Ovary (tissue), 9 donors: ENCODE data around the gene SCN1A. TPM values are rescaled to one million over a fixed set of nuclear protein-coding genes. Genes with fewer than 3 reads are reported as not detected.

Experiments used
- DNase-seq, 5 donors: peaks; one replicate each; pipeline ENCODE4 v3.0.0-alpha.2; 2019 to 2020
- H3K27ac ChIP-seq, 2 donors: fragments of 200-600 bp; one replicate each; pipeline versions ENCODE4 v1.5.1 to v1.8.0; 2019 to 2022
- H3K27me3 ChIP-seq: fragments of 200-600 bp; one replicate; pipeline ENCODE4 v1.8.0; 2022
- H3K36me3 ChIP-seq: fragments of 200-600 bp; sonication (generic); one replicate; pipeline ENCODE4 v1.5.1; 2019
- H3K4me1 ChIP-seq: one replicate; pipeline ENCODE4 v1.8.1; 2013; ENCODE audit warnings: mild to moderate bottlenecking, moderate library complexity; ENCODE audit not compliant: insufficient read depth
- H3K4me3 ChIP-seq: fragments of 200-600 bp; sonication (generic); one replicate; pipeline ENCODE4 v1.5.1; 2017
- H3K9me3 ChIP-seq, 2 donors: fragments of 200-600 bp in 1 of 2; sonication (generic) in 1 of 2; one replicate each; pipeline versions ENCODE4 v1.5.1 to v1.8.1; 2013 to 2019; ENCODE audit warnings: mild to moderate bottlenecking in 1 of 2, moderate library complexity in 1 of 2
- CTCF ChIP-seq, 3 donors: fragments of 450-650 bp in 2 of 3; fragments of 200-600 bp in 1 of 3; IDR thresholded peaks; one replicate each; pipeline versions ENCODE4 v1.5.1 to v1.8.0; 2016 to 2022; ENCODE audit warnings: antibody characterized with exemption in 3 of 3, mild to moderate bottlenecking in 1 of 3
- EP300 ChIP-seq: sonication (generic); formaldehyde crosslinking; IDR thresholded peaks from one replicate; pipeline ENCODE4 v1.6.1; 2017; ENCODE audit warnings: antibody characterized with exemption
- POLR2A ChIP-seq: fragments of 450-650 bp; IDR thresholded peaks from one replicate; pipeline ENCODE4 v1.6.1; 2017; ENCODE audit warnings: antibody characterized with exemption, mild to moderate bottlenecking, moderate library complexity
- WGBS, 3 donors: extraction: QIAGEN DNeasy Blood & Tissue Kit in 1 of 3; methylation state at CpG; one replicate each; pipeline versions ENCODE4 v1.1.5 to v1.1.7; 2013 to 2017; 5-methylcytosine and 5-hydroxymethylcytosine counted together
- intact Hi-C, 4 donors: fragments of 100-400 bp; cut with DNase I; formaldehyde crosslinking; loops; one replicate each; pipeline versions ENCODE4 v1.11.0 to v1.15.1; 2022 to 2023
- polyA plus RNA-seq, 2 donors: library from polyadenylated mRNA; stranded (reverse); fragments of 200-250 nt in 1 of 2; fragments of 350-450 nt in 1 of 2; fragmentation: Illumina TruSeq in 1 of 2; extraction: RNeasy Lipid Tissue Mini Kit (QIAGEN cat#74804) in 1 of 2; gene quantifications; one replicate each; pipeline ENCODE4 v1.2.3, GENCODE V29; 2013 to 2014
- total RNA-seq, 7 donors: library from RNA; depleted of rRNA in 2 of 7; stranded (reverse); fragments of >200 nt in 2 of 7; fragmentation: NEBNext Ultra II Directional in 3 of 7; extraction: Animal tissue kit (Norgen Biotek cat#: 25700) in 3 of 7; gene quantifications; one replicate each; pipeline versions ENCODE4 v1.1.0 to v1.2.4, GENCODE V29; 2016 to 2023
- donor health status: DM: no; HTN: no; CAD: no; lungs with moderate emphysema.
- donor health status: DM: no; HTN: no; CAD: no.
- donor health status: Bipolar disorder and iron deficiency.
- donor health status: DM: yes; HTN: yes; CAD: no.
- donor health status: DM: no; HTN: no; CAD: no.
- donor health status: DM: yes; HTN: yes; CAD: no.

SCN1A gene
- total and polyA plus RNA-seq, 9 donors, result under 0.01 to 5.6 (median 0.34) TPM; not detected in 5

GRCh38 chr2:166057370-166058164 lies 70.3 kb downstream of the SCN1A start:
- H3K27me3 ChIP-seq, result no peaks in the 10 kb centered on the region
- 11 to 14% (median 11%) methylated on average over 4 of the region's 4 CpGs for WGBS, 3 donors
- no peaks in the 10 kb centered on the region for H3K9me3 ChIP-seq
- TF ChIP-seq POLR2A, result no peak
- no peaks in the 10 kb centered on the region for H3K36me3 ChIP-seq
- no peak overlapping the region for H3K27ac ChIP-seq
- DNase-seq, result no peak
- H3K4me1 ChIP-seq, result no peaks in the 10 kb centered on the region
- H3K4me3 ChIP-seq, result no peak overlapping the region
- intact Hi-C loops, result no loop called here

GRCh38 chr2:166044853-166045483 lies 82.9 kb downstream of the SCN1A start:
- Histone ChIP-seq H3K4me3 (no peak overlapping the region), H3K27ac (no peak overlapping the region), H3K4me1 (no peaks in the 10 kb centered on the region), H3K36me3 (no peaks in the 10 kb centered on the region), H3K27me3 (no peaks in the 10 kb centered on the region), H3K9me3 (no peaks in the 10 kb centered on the region)
- intact Hi-C loops, result no loop called here
- DNase-seq, result no peak
- 66 to 70% (median 68%) methylated on average over 5 of the region's 5 CpGs for WGBS, 3 donors
- TF ChIP-seq EP300 (no peak), CTCF (IDR thresholded peaks at IDR 0.05) (no peak), POLR2A (no peak)

- TF ChIP-seq EP300 (no peak), CTCF (IDR thresholded peaks at IDR 0.05) (no peak), POLR2A (no peak)
- H3K36me3 ChIP-seq, result no peaks in the 10 kb centered on the region
- no peak overlapping the region for H3K4me3 ChIP-seq
- H3K27ac ChIP-seq, result no peak overlapping the region
- no peaks in the 10 kb centered on the region for H3K27me3 ChIP-seq
- no peak for DNase-seq
- no peaks in the 10 kb centered on the region for H3K9me3 ChIP-seq
- no peaks in the 10 kb centered on the region for H3K4me1 ChIP-seq
- intact Hi-C loops, result no loop called here
Observed at GRCh38 chr2:166042768-166043390, 84.9 kb downstream of the SCN1A start.

- no peaks in the 10 kb centered on the region for H3K27me3 ChIP-seq
- H3K9me3 ChIP-seq, result no peaks in the 10 kb centered on the region
Observed at GRCh38 chr2:166042356-166042755, 85.5 kb downstream of the SCN1A start.

More at GRCh38 chr2:166042356-166042755, 85.5 kb downstream of the SCN1A start:
- no peak for DNase-seq
- H3K4me1 ChIP-seq, result no peaks in the 10 kb centered on the region
- H3K4me3 ChIP-seq, result no peak overlapping the region
- WGBS, 3 donors, result 55 to 71% (median 67%) methylated on average over 1 of the region's 1 CpG
- H3K27ac ChIP-seq, result no peak overlapping the region
- TF ChIP-seq EP300 (no peak), POLR2A (no peak), CTCF (IDR thresholded peaks at IDR 0.05) (no peak)
- H3K36me3 ChIP-seq, result no peaks in the 10 kb centered on the region
- intact Hi-C loops, result no loop called here
